WI38 (cell line): ENCODE measurements around the gene PHACTR1.

Source experiments
- H3K4me3 ChIP-seq: 2 replicates; pipeline ENCODE4 v1.5.1; 2011; ENCODE audit warnings: low read depth, mild to moderate bottlenecking, control low read depth, low read length
- CTCF ChIP-seq: IDR thresholded peaks from 2 replicates; pipeline ENCODE4 v1.5.1; 2012; ENCODE audit warnings: low read depth, mild to moderate bottlenecking, control low read depth, low read length

PHACTR1 gene

GRCh38 chr6:13299403-13299821 lies 582.8 kb downstream of the PHACTR1 start:
- no peak for TF ChIP-seq CTCF
- H3K4me3 ChIP-seq: no peak overlapping the region

GRCh38 chr6:13299918-13300317 lies 583.4 kb downstream of the PHACTR1 start:
- TF ChIP-seq CTCF: no peak

GRCh38 chr6:13300643-13301590 lies 584.4 kb downstream of the PHACTR1 start:
- H3K4me3 ChIP-seq: no peak overlapping the region
- TF ChIP-seq CTCF: no peak

More at GRCh38 chr6:13299918-13300317, 583.4 kb downstream of the PHACTR1 start:
- no peak overlapping the region for H3K4me3 ChIP-seq

- H3K4me3 ChIP-seq: no peak overlapping the region
- TF ChIP-seq CTCF: no peak
Measured at GRCh38 chr6:13302291-13302690, 585.7 kb downstream of the PHACTR1 start.

- TF ChIP-seq CTCF: no peak
- H3K4me3 ChIP-seq: peak overlapping the region; percentile 21
Measured at GRCh38 chr6:13302751-13303667, 586.4 kb downstream of the PHACTR1 start.

- peak overlapping the region; percentile 21 for H3K4me3 ChIP-seq
- no peak for TF ChIP-seq CTCF
Measured at GRCh38 chr6:13303668-13304017, 587.1 kb downstream of the PHACTR1 start.
